MCF 10A (cell line): ENCODE measurements around the gene DCLRE1A. TPM values are rescaled to one million over a fixed set of nuclear protein-coding genes. Genes with fewer than 3 reads are reported as not detected.
"Not testable (repeated sequence)": the region's sequence is repeated elsewhere in the genome, so short reads cannot be mapped to it uniquely, and the experiment has no call there.

Experiments used
- BruUV-seq: library from RNA; stranded (reverse); fragments of 400-500 nt; replicated peaks from 2 replicates; lab custom pipeline; 2021; lab: Mats Ljungman, UMichigan
- CTCF ChIA-PET: fragments of 300-600 bp; sonication (Branson Sonifier 250); formaldehyde crosslinking; extraction: SDS; loops from one replicate; lab custom pipeline; 2021; ENCODE audit warnings: antibody characterized with exemption, inconsistent platforms; lab: Yijun Ruan, JAX
- POLR2A ChIA-PET: fragments of 300-600, 350-650 bp; sonication (Branson Sonifier 250); formaldehyde crosslinking; extraction: SDS; loops from one replicate; lab custom pipeline; 2020; ENCODE audit warnings: antibody characterized with exemption, inconsistent platforms; lab: Yijun Ruan, JAX
- DNase-seq: peaks from one replicate; pipeline ENCODE4 v3.0.0-alpha.2; 2018; ENCODE audit not compliant: unreplicated experiment
- H3K27ac Mint-ChIP-seq: one replicate; pipeline ENCODE4 v1.8.0; 2022; ENCODE audit warnings: mild to moderate bottlenecking, low read depth, mixed read lengths; ENCODE audit not compliant: unreplicated experiment
- H3K27me3 Mint-ChIP-seq: one replicate; pipeline ENCODE4 v1.8.0; 2022; ENCODE audit warnings: mixed read lengths; ENCODE audit not compliant: insufficient read depth, unreplicated experiment
- H3K36me3 Mint-ChIP-seq: one replicate; pipeline ENCODE4 v1.8.0; 2022; ENCODE audit warnings: mild to moderate bottlenecking, moderate library complexity, mixed read lengths; ENCODE audit not compliant: insufficient read depth, unreplicated experiment
- H3K4me1 Mint-ChIP-seq: one replicate; pipeline ENCODE4 v1.8.0; 2022; ENCODE audit warnings: mixed read lengths; ENCODE audit not compliant: insufficient read depth, unreplicated experiment
- H3K4me3 Mint-ChIP-seq: one replicate; pipeline ENCODE4 v1.8.0; 2022; ENCODE audit warnings: mild to moderate bottlenecking, moderate library complexity, mixed read lengths; ENCODE audit not compliant: unreplicated experiment
- H3K9me3 Mint-ChIP-seq: one replicate; pipeline ENCODE4 v1.8.0; 2022; ENCODE audit warnings: mixed read lengths; ENCODE audit not compliant: unreplicated experiment
- intact Hi-C: fragments of 100-400 bp; cut with micrococcal nuclease; formaldehyde crosslinking; loops from 2 replicates; pipeline ENCODE4 v1.14.1; 2022
- total RNA-seq: library from RNA; stranded (reverse); gene quantifications from 2 replicates; pipeline ENCODE4 v1.2.3, GENCODE V29; 2022
- TF ChIP-seq, protein P1 (sequence below): fragments of 200-600 bp; IDR thresholded peaks from one replicate; pipeline ENCODE4 v1.8.0; 2022; ENCODE audit warnings: antibody characterized with exemption, mild to moderate bottlenecking; ENCODE audit not compliant: unreplicated experiment

Gene DCLRE1A
- total RNA-seq, 1 experiment from 2014 or later, result 9.0 TPM

DNA sequence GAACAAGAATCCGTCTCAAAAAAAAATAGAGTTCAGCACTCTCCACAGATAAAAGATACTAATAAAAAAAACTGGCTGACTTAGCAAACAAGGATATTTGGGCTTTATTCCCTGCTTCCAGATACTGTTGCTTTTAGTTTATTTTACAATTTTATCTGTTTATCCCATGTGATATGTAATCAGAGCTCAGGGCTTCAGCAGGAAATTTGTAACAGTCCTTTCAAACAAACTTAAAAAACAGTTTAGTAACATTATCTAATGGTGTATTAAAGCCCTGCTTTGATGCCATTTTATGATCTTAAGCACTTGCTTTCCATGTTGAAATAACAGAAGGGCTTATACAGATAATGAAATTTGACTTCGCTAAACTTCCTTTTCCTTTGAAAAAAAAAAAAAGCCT lies 28.1 kb downstream of the DCLRE1A start:
- no peak for DNase-seq
- Mint-ChIP-seq H3K9me3 (no peaks in the 10 kb centered on the region), H3K36me3 (no peaks in the 10 kb centered on the region), H3K27me3 (no peaks in the 10 kb centered on the region), H3K4me3 (no peak overlapping the region), H3K4me1 (no peaks in the 10 kb centered on the region), H3K27ac (no peak overlapping the region)
- BruUV-seq, result no TSS peak
- ChIA-PET POLR2A (no interaction called here), CTCF (interaction anchor here (0.9 kb wide), 1 partner anchor 25 kb away, joined by 3 read pairs; no protein-coding TSS in a partner anchor)
- TF ChIP-seq, protein P1, sequence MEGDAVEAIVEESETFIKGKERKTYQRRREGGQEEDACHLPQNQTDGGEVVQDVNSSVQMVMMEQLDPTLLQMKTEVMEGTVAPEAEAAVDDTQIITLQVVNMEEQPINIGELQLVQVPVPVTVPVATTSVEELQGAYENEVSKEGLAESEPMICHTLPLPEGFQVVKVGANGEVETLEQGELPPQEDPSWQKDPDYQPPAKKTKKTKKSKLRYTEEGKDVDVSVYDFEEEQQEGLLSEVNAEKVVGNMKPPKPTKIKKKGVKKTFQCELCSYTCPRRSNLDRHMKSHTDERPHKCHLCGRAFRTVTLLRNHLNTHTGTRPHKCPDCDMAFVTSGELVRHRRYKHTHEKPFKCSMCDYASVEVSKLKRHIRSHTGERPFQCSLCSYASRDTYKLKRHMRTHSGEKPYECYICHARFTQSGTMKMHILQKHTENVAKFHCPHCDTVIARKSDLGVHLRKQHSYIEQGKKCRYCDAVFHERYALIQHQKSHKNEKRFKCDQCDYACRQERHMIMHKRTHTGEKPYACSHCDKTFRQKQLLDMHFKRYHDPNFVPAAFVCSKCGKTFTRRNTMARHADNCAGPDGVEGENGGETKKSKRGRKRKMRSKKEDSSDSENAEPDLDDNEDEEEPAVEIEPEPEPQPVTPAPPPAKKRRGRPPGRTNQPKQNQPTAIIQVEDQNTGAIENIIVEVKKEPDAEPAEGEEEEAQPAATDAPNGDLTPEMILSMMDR, result no peak
- intact Hi-C loops, result no loop called here

DNA sequence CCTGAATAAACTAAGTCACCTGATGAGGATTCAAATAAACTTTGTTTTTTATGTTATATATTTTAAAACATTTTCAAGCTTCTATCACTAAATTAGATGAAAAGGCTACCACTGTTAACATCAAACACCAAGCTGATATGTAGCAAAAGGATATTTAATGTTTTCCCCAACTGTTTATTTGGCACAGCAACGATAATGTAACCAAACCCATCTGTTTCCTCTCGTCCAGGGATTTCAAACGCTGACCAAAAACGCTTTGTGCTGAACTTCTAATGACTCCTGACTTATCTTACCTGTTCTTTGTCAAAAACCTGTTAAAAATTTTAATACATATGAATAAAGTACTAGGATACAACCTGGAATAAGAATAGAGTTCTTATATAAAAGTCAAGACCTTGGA lies 30.5 kb downstream of the DCLRE1A start:
- CTCF ChIA-PET, result interaction anchor here (0.5 to 2.8 kb wide), 2 partner anchors 10 to 24 kb away, joined by 3 to 6 read pairs; no protein-coding TSS in a partner anchor
- no peaks in the 10 kb centered on the region for H3K27me3 Mint-ChIP-seq
- intact Hi-C loops, result no loop called here

DNA sequence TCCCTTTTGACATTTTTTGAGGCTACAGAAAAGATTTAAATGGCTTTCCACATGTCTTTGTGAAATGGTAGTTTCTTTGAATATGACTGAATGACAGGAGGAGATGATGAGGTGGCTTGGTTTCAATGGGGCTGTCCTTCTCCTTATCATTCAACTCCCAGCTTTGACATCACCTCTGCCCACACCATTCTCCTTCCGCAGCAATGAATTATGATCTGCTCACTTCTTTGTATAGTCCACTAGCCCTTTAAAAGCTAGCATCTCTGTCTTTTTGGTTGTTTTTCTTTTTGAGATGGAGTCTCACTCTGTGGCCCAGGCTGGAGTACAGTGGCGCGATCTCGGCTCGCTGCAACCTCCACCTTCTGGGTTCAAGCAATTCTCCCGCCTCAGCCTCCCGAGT lies 31.7 kb downstream of the DCLRE1A start:
- no TSS peak for BruUV-seq
- no peaks in the 10 kb centered on the region for H3K4me1 Mint-ChIP-seq
- POLR2A ChIA-PET, result interaction anchor here (0.7 kb wide), 2 partner anchors 31 to 247 kb away, joined by 3 to 4 read pairs; no protein-coding TSS in a partner anchor
- no peaks in the 10 kb centered on the region for H3K36me3 Mint-ChIP-seq
- no peak for DNase-seq
- CTCF ChIA-PET, result interaction anchor here (2.8 kb wide), 1 partner anchor 23 kb away, joined by 6 read pairs; no protein-coding TSS in a partner anchor
- H3K4me3 Mint-ChIP-seq, result no peak overlapping the region
- no peaks in the 10 kb centered on the region for H3K9me3 Mint-ChIP-seq
- no peak overlapping the region for H3K27ac Mint-ChIP-seq
- TF ChIP-seq, protein P1, result no peak
- intact Hi-C loops, result no loop called here
- no peaks in the 10 kb centered on the region for H3K27me3 Mint-ChIP-seq

More for the DNA sequence above, 30.5 kb downstream of the DCLRE1A start:
- no TSS peak for BruUV-seq
- POLR2A ChIA-PET, result no interaction called here
- Mint-ChIP-seq H3K4me3 (no peak overlapping the region), H3K9me3 (no peaks in the 10 kb centered on the region), H3K27ac (no peak overlapping the region), H3K4me1 (no peaks in the 10 kb centered on the region), H3K36me3 (no peaks in the 10 kb centered on the region)
- DNase-seq, result no peak
- TF ChIP-seq, protein P1, result no peak

DNA sequence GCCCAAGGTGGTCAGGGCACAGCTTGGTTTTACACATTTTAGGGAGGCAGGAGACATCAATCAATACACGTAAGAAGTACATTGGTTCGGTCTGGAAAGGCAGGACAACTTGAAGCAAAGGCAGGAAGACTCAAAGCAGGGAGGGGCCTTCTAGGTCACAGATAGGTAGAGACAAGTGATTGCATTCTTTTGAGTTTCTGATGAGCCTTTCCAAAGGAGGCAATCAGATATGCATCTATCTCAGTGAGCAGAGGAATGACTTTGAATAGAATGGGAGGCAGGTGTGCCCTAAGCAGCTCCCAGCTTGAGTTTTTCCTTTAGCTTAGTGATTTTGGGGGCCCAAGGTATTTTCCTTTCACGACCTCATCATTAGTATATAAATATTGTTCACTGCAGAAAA lies 32.6 kb downstream of the DCLRE1A start:
- H3K4me3 Mint-ChIP-seq, H3K27ac Mint-ChIP-seq, intact Hi-C loops, POLR2A ChIA-PET, H3K27me3 Mint-ChIP-seq, CTCF ChIA-PET, H3K4me1 Mint-ChIP-seq, BruUV-seq, H3K9me3 Mint-ChIP-seq, DNase-seq, H3K36me3 Mint-ChIP-seq: not testable (repeated sequence)

DNA sequence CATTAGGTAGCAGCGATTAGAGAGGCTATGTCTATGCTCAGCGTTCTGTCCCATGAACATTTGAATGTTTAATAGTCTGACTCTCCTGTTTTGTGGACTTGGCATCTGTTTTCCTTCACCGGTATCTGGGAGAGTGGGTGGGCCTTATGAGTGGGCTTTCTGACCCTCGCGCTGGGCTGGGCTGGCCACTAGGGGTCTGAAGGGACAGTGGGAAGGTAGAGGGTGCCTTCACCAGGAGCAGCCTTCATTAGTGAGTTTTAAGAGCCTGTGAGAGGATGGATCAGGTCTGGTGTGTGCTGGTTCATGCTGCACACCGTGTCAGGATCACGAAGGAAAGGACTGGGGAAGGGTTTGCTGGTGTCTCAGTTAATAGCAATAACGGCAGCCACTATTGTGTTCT lies 33.4 kb downstream of the DCLRE1A start:
- no peak for DNase-seq
- H3K4me1 Mint-ChIP-seq, result no peaks in the 10 kb centered on the region
- no peaks in the 10 kb centered on the region for H3K9me3 Mint-ChIP-seq
- no peak overlapping the region for H3K4me3 Mint-ChIP-seq
- H3K36me3 Mint-ChIP-seq, result no peaks in the 10 kb centered on the region
- no peaks in the 10 kb centered on the region for H3K27me3 Mint-ChIP-seq
- ChIA-PET CTCF (interaction anchor here (0.7 kb wide), 1 partner anchor 92 kb away, joined by 3 read pairs; no protein-coding TSS in a partner anchor), POLR2A (no interaction called here)
- no TSS peak for BruUV-seq
- intact Hi-C loops, result no loop called here
- TF ChIP-seq, protein P1, result no peak
- H3K27ac Mint-ChIP-seq, result no peak overlapping the region
